GM12878 (cell line): ENCODE measurements around the gene GOLGA5. TPM values are rescaled to one million over a fixed set of nuclear protein-coding genes. Genes with fewer than 3 reads are reported as not detected.
"Not testable (repeated sequence)": the region's sequence is repeated elsewhere in the genome, so short reads cannot be mapped to it uniquely, and the experiment has no call there.

Experiments
- ATAC-seq: fragments of 200-7000 bp; cut with Tn5 transposase; 3 replicates; pipeline ENCODE4 v1.9.1; 2020; ENCODE audit warnings: mild to moderate bottlenecking, moderate library complexity
- BruUV-seq: library from RNA; stranded (reverse); fragments of 400-500 nt; replicated peaks from 2 replicates; lab custom pipeline; 2021; lab: Mats Ljungman, UMichigan
- CTCF ChIA-PET: fragments of 300-600 bp; sonication (Branson Sonifier 250); formaldehyde crosslinking; extraction: SDS; loops from one replicate; lab custom pipeline; 2021; ENCODE audit warnings: inconsistent platforms; lab: Yijun Ruan, JAX
- POLR2A ChIA-PET: fragments of 350-600 bp; formaldehyde crosslinking; extraction: SDS; loops from one replicate; lab custom pipeline; 2021; ENCODE audit warnings: inconsistent platforms; lab: Charles Lee
- RAD21 ChIA-PET: fragments of 300-600 bp; sonication (Branson Sonifier 250); formaldehyde crosslinking; loops from one replicate; lab custom pipeline; 2023; ENCODE audit warnings: antibody characterized with exemption; ENCODE audit not compliant: unreplicated experiment; lab: Charles Lee
- SMC1A ChIA-PET: fragments of 300-600 bp; sonication (Branson Sonifier 250); formaldehyde crosslinking; loops from one replicate; lab custom pipeline; 2023; ENCODE audit not compliant: unreplicated experiment, uncharacterized antibody; lab: Charles Lee
- DNase-seq: peaks from one replicate; pipeline ENCODE4 v3.0.0-alpha.2; 2011; ENCODE audit warnings: low read depth, low spot score
- FAIRE-seq: peaks from 3 replicates; lab custom pipeline; 2011; peaks lifted over from hg19 to GRCh38; lab: Jason Lieb, UNC
- H2AFZ ChIP-seq: 2 replicates; pipeline ENCODE4 v1.6.0; 2011; ENCODE audit warnings: low read depth, low read length, control low read depth; ENCODE audit not compliant: control insufficient read depth
- H3K27ac ChIP-seq: 2 replicates; pipeline ENCODE4 v1.5.1; 2011; ENCODE audit warnings: control low read depth; ENCODE audit not compliant: control insufficient read depth, insufficient read depth
- H3K27me3 ChIP-seq, 2 experiments: replicated peaks in 1 of 2; 2 replicates each; pipeline versions ENCODE4 v1.6.0 to v1.6.1; 2011; ENCODE audit warnings: low read length in 1 of 2; ENCODE audit not compliant: control insufficient read depth in 2 of 2, insufficient read depth in 2 of 2
- H3K36me3 ChIP-seq, 2 experiments: 2 replicates each; pipeline ENCODE4 v1.5.1; 2011; ENCODE audit warnings: low read length in 1 of 2; ENCODE audit not compliant: control insufficient read depth in 2 of 2, insufficient read depth in 2 of 2
- H3K4me1 ChIP-seq: 2 replicates; pipeline ENCODE4 v1.6.1; 2011; ENCODE audit warnings: mild to moderate bottlenecking, low read length, moderate library complexity, mixed read lengths; ENCODE audit not compliant: control insufficient read depth, insufficient read depth
- H3K4me2 ChIP-seq: 2 replicates; pipeline ENCODE4 v1.6.0; 2011; ENCODE audit warnings: control low read depth; ENCODE audit not compliant: control insufficient read depth, insufficient read depth
- H3K4me3 ChIP-seq: fragments of 200-600 bp; sonication (generic); 2 replicates; pipeline ENCODE4 v1.5.1; 2016
- H3K79me2 ChIP-seq: 2 replicates; pipeline ENCODE4 v1.6.0; 2011; ENCODE audit warnings: low read length; ENCODE audit not compliant: control insufficient read depth, insufficient read depth
- H3K9ac ChIP-seq: 2 replicates; pipeline ENCODE4 v1.8.0; 2011; ENCODE audit warnings: low read length, control low read depth, mixed read lengths; ENCODE audit not compliant: control insufficient read depth, insufficient read depth
- H3K9me3 ChIP-seq: replicated peaks from 3 replicates; pipeline ENCODE4 v1.5.1; 2011; ENCODE audit warnings: mild to moderate bottlenecking, low read length; ENCODE audit not compliant: control insufficient read depth, insufficient read depth
- H4K20me1 ChIP-seq: 2 replicates; pipeline ENCODE4 v1.6.0; 2011; ENCODE audit not compliant: control insufficient read depth, insufficient read depth
- ATF7 ChIP-seq: fragments of 450-650 bp; IDR thresholded peaks from 2 replicates; pipeline ENCODE4 v1.6.1; 2016; ENCODE audit warnings: low read depth, mild to moderate bottlenecking
- CREM ChIP-seq: IDR thresholded peaks from 2 replicates; pipeline ENCODE4 v1.6.1; 2014; ENCODE audit warnings: antibody characterized with exemption, low read depth
- EP300 ChIP-seq, 2 experiments: fragments of 150-350 bp in 1 of 2; IDR thresholded peaks; 2 replicates each; pipeline ENCODE4 v1.6.1; 2011 to 2012; ENCODE audit warnings: low read depth in 2 of 2, low read length in 2 of 2, borderline replicate concordance in 1 of 2, improper control_type of control experiment in 1 of 2, inconsistent platforms in 1 of 2; ENCODE audit not compliant: control insufficient read depth in 1 of 2
- WGBS: methylation state at CpG from one replicate; pipeline ENCODE4 v1.1.6; 2016; ENCODE audit warnings: low lambda C conversion rate; ENCODE audit not compliant: insufficient replicate concordance, insufficient coverage; ENCODE audit errors: missing lambda C conversion rate; 5-methylcytosine and 5-hydroxymethylcytosine counted together
- in situ Hi-C: fragments of 300-500 bp; cut with MboI; formaldehyde crosslinking; loops from 9 replicates; pipeline ENCODE4 v1.14.3; 2018; ENCODE audit warnings: mixed read lengths
- intact Hi-C: fragments of 100-400 bp; cut with micrococcal nuclease; formaldehyde crosslinking; loops from one replicate; pipeline ENCODE4 v1.14.2; 2022; ENCODE audit not compliant: unreplicated experiment
- polyA plus RNA-seq, 11 experiments: library from polyadenylated mRNA; depleted of rRNA in 4 of 11; unstranded in 6 of 11; stranded (reverse) in 5 of 11; fragments of >200 nt; fragmentation: Nextera tagmentation in 4 of 11; fragmentation: Illumina TruSeq in 1 of 11; extraction: Ambion mirVana in 4 of 11; extraction: Trizol in 1 of 11; gene quantifications; 1 replicate in 1 of 11; 2 replicates in 10 of 11; pipeline versions ENCODE4 v1.2.1 to v1.2.3, GENCODE V29; 2011 to 2016; ENCODE audit warnings: inconsistent platforms in 2 of 11, missing spikeins in 2 of 11, low read depth in 1 of 11
- total RNA-seq, 4 experiments: library from RNA; depleted of rRNA in 3 of 4; stranded (reverse); fragments of >200 nt in 3 of 4; fragmentation: Illumina TruSeq in 1 of 4; extraction: Trizol in 1 of 4; gene quantifications; 2 replicates each; pipeline versions ENCODE4 v1.2.1 to v1.2.3, GENCODE V29; 2013 to 2021

The GOLGA5 gene
- total and polyA plus RNA-seq, 10 of the 15 experiments (the other 5 are each of a cell fraction or from before 2014, with no cell fraction given): 10.9 to 30.1 (median 19.7) TPM

- WGBS: 55% methylated on average over 2 of the region's 2 CpGs
- no peak overlapping the region for H3K27ac ChIP-seq
- in situ Hi-C loops (no loop called here), intact Hi-C loops (no loop called here)
- H3K9me3 ChIP-seq: peaks cover 6% of the 10 kb centered on the region; the same call in 1 of the 3 replicates
- H3K9ac ChIP-seq: no peak overlapping the region
- no peak overlapping the region for H3K4me2 ChIP-seq
- ChIA-PET POLR2A (no interaction called here), RAD21 (no interaction called here), SMC1A (interaction anchor here (1.0 kb wide), 1 partner anchor 11 kb away, joined by 4 read pairs; no protein-coding TSS in a partner anchor), CTCF (interaction anchor here (0.7 kb wide), 1 partner anchor 13 kb away, joined by 3 read pairs; no protein-coding TSS in a partner anchor)
- ATAC-seq (no peak), DNase-seq (no peak), FAIRE-seq (no peak)
- H3K27me3 ChIP-seq: no peaks in the 10 kb centered on the region
- H4K20me1 ChIP-seq: no peaks in the 10 kb centered on the region
- no peaks in the 10 kb centered on the region for H3K79me2 ChIP-seq
- TF ChIP-seq CREM: no peak
- TF ChIP-seq ATF7: no peak
- no peak for TF ChIP-seq EP300 (IDR thresholded peaks at IDR 0.05; ENCODE audit: borderline replicate concordance in 1 of 2, control insufficient read depth in 1 of 2, low read depth in 2 of 2, low read length in 2 of 2)
- no peak overlapping the region for H2AFZ ChIP-seq
- no peaks in the 10 kb centered on the region for H3K36me3 ChIP-seq
- BruUV-seq: no TSS peak
- no peak overlapping the region for H3K4me3 ChIP-seq
- H3K4me1 ChIP-seq: peaks cover 7% of the 10 kb centered on the region
Observed at GRCh38 chr14:92850492-92850891, 56.4 kb downstream of the GOLGA5 start.

- WGBS: 30% methylated on average over 8 of the region's 8 CpGs
- H3K9ac ChIP-seq, DNase-seq, RAD21 ChIA-PET, POLR2A ChIA-PET, H3K4me1 ChIP-seq, H3K4me2 ChIP-seq, CTCF ChIA-PET, ATAC-seq, H2AFZ ChIP-seq, H3K36me3 ChIP-seq, H3K9me3 ChIP-seq, FAIRE-seq, H3K79me2 ChIP-seq, intact Hi-C loops, H3K27me3 ChIP-seq, SMC1A ChIA-PET, H3K4me3 ChIP-seq, in situ Hi-C loops, H3K27ac ChIP-seq, H4K20me1 ChIP-seq, BruUV-seq: not testable (repeated sequence)
Observed at GRCh38 chr14:92853136-92853535, 59.0 kb downstream of the GOLGA5 start.
